Fibroblast of upper back skin (primary cell): ENCODE data around the gene KRT24.

Experiments
- DNase-seq: peaks from one replicate; pipeline ENCODE4 v3.0.0-alpha.2; 2013

Gene KRT24

DNA sequence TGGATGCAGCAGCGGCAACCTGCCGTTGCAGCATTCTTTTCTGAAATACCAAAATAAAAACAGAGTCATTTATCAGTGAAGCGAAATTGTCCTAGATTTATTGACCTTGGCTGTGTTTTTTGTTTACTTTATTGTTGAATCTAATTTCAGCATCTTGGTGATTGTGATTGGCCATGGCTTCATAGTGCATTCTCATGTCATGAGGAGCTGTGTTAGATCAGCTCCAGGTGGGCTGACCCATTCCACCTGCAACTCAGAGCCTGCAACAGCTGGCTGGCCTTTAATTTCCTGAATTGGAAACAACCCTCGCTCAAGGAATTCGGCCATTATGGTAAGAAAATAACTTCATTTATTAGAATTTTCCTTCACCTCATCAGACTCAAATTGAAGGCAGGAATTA is 16.4 kb downstream of the KRT24 start:
- DNase-seq = no peak

GRCh38 chr17:40686192-40686591 is 17.4 kb downstream of the KRT24 start:
- no peak for DNase-seq

GRCh38 chr17:40680998-40681397 is 22.6 kb downstream of the KRT24 start:
- no peak for DNase-seq

GRCh38 chr17:40679523-40679907 is 24.0 kb downstream of the KRT24 start:
- DNase-seq = no peak

GRCh38 chr17:40678902-40679522 is 24.5 kb downstream of the KRT24 start:
- no peak for DNase-seq

- DNase-seq = no peak
Measured at GRCh38 chr17:40675905-40676304, 27.6 kb downstream of the KRT24 start.

GRCh38 chr17:40672654-40673053 is 30.9 kb downstream of the KRT24 start:
- DNase-seq = no peak

GRCh38 chr17:40671282-40671681 is 32.3 kb downstream of the KRT24 start:
- DNase-seq = no peak

DNA sequence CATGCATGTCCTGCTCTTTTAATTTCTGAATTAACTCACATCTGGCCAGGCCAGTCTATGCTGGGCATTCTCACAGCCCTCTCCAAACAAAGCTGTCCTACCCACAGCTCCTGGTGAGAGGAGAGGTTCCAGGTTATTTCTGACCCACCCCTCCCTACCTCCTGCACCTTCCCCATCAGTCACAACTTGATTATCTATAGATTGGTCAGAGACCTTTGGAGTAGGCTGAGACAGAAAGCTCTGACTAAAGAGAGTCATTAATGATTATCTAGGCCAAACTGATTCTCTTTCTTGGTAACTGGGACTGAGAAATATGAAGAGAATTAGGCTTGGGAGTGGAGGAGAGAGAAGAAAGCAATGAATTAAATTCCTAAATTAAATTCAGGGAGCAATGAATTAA is 37.2 kb downstream of the KRT24 start:
- DNase-seq = no peak

- no peak for DNase-seq
Measured at GRCh38 chr17:40664582-40665333, 38.8 kb downstream of the KRT24 start, which contains the start of gene KRT222. TSS of gene KRT222 (minus strand) at chr17:40665177. CDS start at chr17:40665099, 78 bp downstream.

- no peak for DNase-seq
Measured at GRCh38 chr17:40663252-40663651, 40.3 kb downstream of the KRT24 start.

DNA sequence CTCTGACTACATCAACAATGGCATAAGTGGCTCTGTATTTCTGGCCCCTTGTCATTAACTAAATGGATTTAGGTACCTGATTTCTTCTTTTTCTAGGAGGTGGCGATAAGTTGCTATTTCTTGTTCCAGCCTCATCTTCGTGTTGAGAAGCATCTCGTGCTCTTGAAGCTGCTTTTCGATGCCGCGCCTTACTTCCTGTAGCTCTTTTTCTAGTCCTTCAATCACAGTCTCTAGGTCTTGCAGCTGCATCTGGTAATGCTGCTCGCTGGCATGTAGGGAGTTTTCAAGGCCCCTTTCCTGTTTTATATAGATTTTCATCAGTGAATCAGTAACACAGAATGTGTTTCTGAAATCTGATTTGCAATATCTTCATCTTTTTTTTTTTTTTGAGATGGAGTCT is 43.6 kb downstream of the KRT24 start:
- DNase-seq = no peak

- DNase-seq = no peak
Measured at GRCh38 chr17:40658396-40658795, 45.2 kb downstream of the KRT24 start.

DNA sequence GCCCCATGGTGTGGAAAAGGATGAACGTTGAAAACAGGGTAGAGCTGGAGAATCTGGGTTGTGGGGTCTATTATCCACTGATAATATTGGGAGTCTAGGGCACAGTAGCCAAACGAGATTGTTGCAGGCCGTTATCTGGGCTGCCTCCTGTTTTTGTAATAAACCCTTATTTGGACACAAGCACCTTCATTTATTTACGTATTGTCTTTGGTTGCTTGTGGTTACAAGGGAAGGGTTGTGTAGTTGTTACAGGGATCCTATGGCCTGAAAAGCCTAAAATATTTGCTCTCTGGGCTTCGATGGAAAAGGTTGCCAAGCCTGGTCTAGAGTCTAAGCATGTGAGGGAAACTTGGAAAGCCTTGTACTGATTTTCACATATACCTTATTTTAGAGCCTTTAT is 51.6 kb downstream of the KRT24 start:
- DNase-seq = no peak

GRCh38 chr17:40648384-40648968 is 55.1 kb downstream of the KRT24 start:
- no peak for DNase-seq
